HepG2 (cell line): ENCODE measurements around the gene DEFB131B. TPM values are rescaled to one million over a fixed set of nuclear protein-coding genes. Genes with fewer than 3 reads are reported as not detected.

Experiments
- ELF4 ChIP-seq: sonication (generic); formaldehyde crosslinking; IDR thresholded peaks from 2 replicates; pipeline ENCODE4 v1.5.0; 2020; ENCODE audit warnings: missing genetic modification reagents, mild to moderate bottlenecking, moderate library complexity, borderline replicate concordance
- FOXP4 ChIP-seq: sonication (generic); formaldehyde crosslinking; IDR thresholded peaks from 2 replicates; pipeline ENCODE4 v1.4.0; 2020; ENCODE audit warnings: missing genetic modification reagents
- HINFP ChIP-seq: sonication (generic); formaldehyde crosslinking; IDR thresholded peaks from 2 replicates; pipeline ENCODE4 v1.4.0; 2020; ENCODE audit warnings: low read depth, mild to moderate bottlenecking, missing genetic modification reagents
- HNF1A ChIP-seq, 2 experiments: sonication (generic) in 1 of 2; formaldehyde crosslinking in 1 of 2; IDR thresholded peaks; 2 replicates each; pipeline versions ENCODE4 v1.4.0 to v1.6.1; 2016 to 2020; ENCODE audit warnings: borderline replicate concordance in 1 of 2, low read depth in 1 of 2, mild to moderate bottlenecking in 1 of 2, missing genetic modification reagents in 1 of 2
- HNRNPUL1 ChIP-seq: fragments of 200-400 bp; formaldehyde crosslinking; IDR thresholded peaks from 2 replicates; pipeline ENCODE4 v1.6.1; 2017; ENCODE audit warnings: low read depth, mild to moderate bottlenecking, low read length, moderate library complexity
- HOXA9 ChIP-seq: sonication (generic); formaldehyde crosslinking; IDR thresholded peaks from 2 replicates; pipeline ENCODE4 v1.8.1; 2022; ENCODE audit warnings: missing genetic modification reagents, mild to moderate bottlenecking, moderate library complexity, borderline replicate concordance
- LRRFIP1 ChIP-seq: sonication (generic); formaldehyde crosslinking; conservative IDR thresholded peaks from 2 replicates; pipeline ENCODE4 v1.4.0; 2020; ENCODE audit warnings: missing genetic modification reagents
- MEIS1 ChIP-seq: sonication (generic); formaldehyde crosslinking; IDR thresholded peaks from 2 replicates; pipeline ENCODE4 v1.9.0; 2021; ENCODE audit warnings: mild to moderate bottlenecking, missing genetic modification reagents, moderate library complexity, borderline replicate concordance
- RAD21 ChIP-seq: fragments of 450-650 bp; formaldehyde crosslinking; IDR thresholded peaks from 2 replicates; pipeline ENCODE4 v1.5.0; 2020; ENCODE audit warnings: mild to moderate bottlenecking
- SALL1 ChIP-seq: sonication (generic); formaldehyde crosslinking; IDR thresholded peaks from 2 replicates; pipeline ENCODE4 v1.8.0; 2022; ENCODE audit warnings: mild to moderate bottlenecking, missing genetic modification reagents
- ZBTB3 ChIP-seq: sonication (generic); formaldehyde crosslinking; IDR thresholded peaks from 2 replicates; pipeline ENCODE4 v1.4.0; 2020; ENCODE audit warnings: low read depth, mild to moderate bottlenecking, moderate library complexity, missing genetic modification reagents, borderline replicate concordance
- ZFP36L2 ChIP-seq: sonication (generic); formaldehyde crosslinking; IDR thresholded peaks from 2 replicates; pipeline ENCODE4 v1.4.0; 2020; ENCODE audit warnings: missing genetic modification reagents
- ZNF510 ChIP-seq: sonication (generic); formaldehyde crosslinking; IDR thresholded peaks from 2 replicates; pipeline ENCODE4 v1.4.0; 2020; ENCODE audit warnings: low read depth, mild to moderate bottlenecking, missing genetic modification reagents
- ZNF552 ChIP-seq: sonication (generic); formaldehyde crosslinking; IDR thresholded peaks from 2 replicates; pipeline ENCODE4 v1.9.0; 2022; ENCODE audit warnings: missing genetic modification reagents, mild to moderate bottlenecking, borderline replicate concordance
- ZNF660 ChIP-seq: sonication (generic); formaldehyde crosslinking; IDR thresholded peaks from 2 replicates; pipeline ENCODE4 v1.5.1; 2020; ENCODE audit warnings: mild to moderate bottlenecking, low read depth, missing genetic modification reagents, borderline replicate concordance
- ZNF780A ChIP-seq: sonication (generic); formaldehyde crosslinking; IDR thresholded peaks from 2 replicates; pipeline ENCODE4 v1.8.0; 2022; ENCODE audit warnings: mild to moderate bottlenecking, missing genetic modification reagents, moderate library complexity
- polyA plus RNA-seq, 8 experiments: library from polyadenylated mRNA; depleted of rRNA in 3 of 8; stranded (reverse) in 7 of 8; unstranded in 1 of 8; fragments of >200 nt; fragmentation: Illumina TruSeq in 4 of 8; extraction: Trizol in 4 of 8; gene quantifications; 2 replicates each; pipeline versions ENCODE4 v1.2.1 to v1.2.3, GENCODE V29; 2011 to 2016; ENCODE audit warnings: low read depth in 4 of 8, missing spikeins in 1 of 8, mixed read lengths in 1 of 8; ENCODE audit not compliant: insufficient read depth in 1 of 8
- total RNA-seq, 5 experiments: library from RNA; depleted of rRNA; stranded (reverse); fragments of >200 nt; fragmentation: Illumina TruSeq; extraction: Trizol; gene quantifications; 2 replicates each; pipeline ENCODE4 v1.2.3, GENCODE V29; 2016; ENCODE audit warnings: low read depth in 1 of 5

Gene DEFB131B
- total and polyA plus RNA-seq, 2 of the 13 experiments (the other 11 are each of a cell fraction or from before 2014, with no cell fraction given), result not detected

- TF ChIP-seq LRRFIP1 (CRISPR knock-in tag) (no peak), RAD21 (CRISPR knock-in tag) (no peak), ELF4 (no peak; the same call in 1 of the 2 replicates), MEIS1 (CRISPR knock-in tag) (no peak), SALL1 (CRISPR knock-in tag) (peak; percentile 78), ZFP36L2 (CRISPR knock-in tag) (no peak), ZNF552 (CRISPR knock-in tag) (no peak), HINFP (CRISPR knock-in tag) (no peak), ZNF510 (CRISPR knock-in tag) (no peak), ZBTB3 (CRISPR knock-in tag) (no peak), ZNF780A (CRISPR knock-in tag) (0 out of 2 replicates have a peak, but pooled peaks have one; percentile 44), ZNF660 (CRISPR knock-in tag) (no peak), HNF1A (IDR thresholded peaks at IDR 0.05; ENCODE audit: low read depth) (no peak; the same call in 1 of the 2 replicates), HNF1A (CRISPR knock-in tag; IDR thresholded peaks at IDR 0.05; ENCODE audit: borderline replicate concordance) (no peak), HOXA9 (CRISPR knock-in tag) (no peak), FOXP4 (CRISPR knock-in tag) (0 out of 2 replicates have a peak, but pooled peaks have one; percentile 9), HNRNPUL1 (no peak)
Measured at GRCh38 chr11:71928737-71929443, 50.6 kb downstream of the DEFB131B start, which contains the start of gene RNF121 (continued).
